Thoracic aorta (tissue), 2 donors: ENCODE data around the gene ANP32E. TPM values are rescaled to one million over a fixed set of nuclear protein-coding genes. Genes with fewer than 3 reads are reported as not detected.

Experiments used
- ATAC-seq: fragments of 150-250 bp; one replicate; pipeline ENCODE4 v1.8.0; 2017; ENCODE audit warnings: low read depth; ENCODE audit not compliant: insufficient number of reproducible peaks, low FRiP score
- DNase-seq: peaks from one replicate; pipeline ENCODE4 v3.0.0-alpha.2; 2020; ENCODE audit warnings: low spot score
- H3K27ac ChIP-seq, 2 donors: fragments of 200-600 bp; sonication (generic); 1 replicate in 1 of 2; 2 replicates in 1 of 2; pipeline ENCODE4 v1.5.1; 2016; ENCODE audit warnings: mild to moderate bottlenecking in 2 of 2, moderate library complexity in 2 of 2
- H3K27me3 ChIP-seq: fragments of 200-600 bp; sonication (generic); replicated peaks from 2 replicates; pipeline ENCODE4 v1.6.0; 2016; ENCODE audit warnings: mild to moderate bottlenecking; ENCODE audit not compliant: insufficient read depth
- H3K36me3 ChIP-seq: fragments of 200-600 bp; sonication (generic); one replicate; pipeline ENCODE4 v1.5.1; 2016
- H3K4me1 ChIP-seq, 2 donors: fragments of 200-600 bp; sonication (generic); 1 replicate in 1 of 2; 2 replicates in 1 of 2; pipeline versions ENCODE4 v1.5.1 to v1.6.0; 2016; ENCODE audit warnings: low read depth in 2 of 2, mild to moderate bottlenecking in 1 of 2; ENCODE audit not compliant: control insufficient read depth in 1 of 2
- H3K4me3 ChIP-seq: fragments of 200-600 bp; sonication (generic); 2 replicates; pipeline ENCODE4 v1.5.1; 2016; ENCODE audit warnings: mild to moderate bottlenecking
- H3K9me3 ChIP-seq: fragments of 200-600 bp; sonication (generic); 2 replicates; pipeline ENCODE4 v1.5.1; 2016
- total RNA-seq, 2 donors: library from RNA; depleted of rRNA; stranded (reverse); fragments of >200 nt; gene quantifications; one replicate each; pipeline versions ENCODE4 v1.1.0 to v1.2.3, GENCODE V29; 2016
- TF ChIP-seq, protein P1 (sequence below): fragments of 200-600 bp; sonication (generic); IDR thresholded peaks from one replicate; pipeline ENCODE4 v1.5.1; 2019; ENCODE audit warnings: antibody characterized with exemption

ANP32E gene
- total RNA-seq, 2 donors from 2014 or later, result 10.7 to 22.2 TPM

DNA sequence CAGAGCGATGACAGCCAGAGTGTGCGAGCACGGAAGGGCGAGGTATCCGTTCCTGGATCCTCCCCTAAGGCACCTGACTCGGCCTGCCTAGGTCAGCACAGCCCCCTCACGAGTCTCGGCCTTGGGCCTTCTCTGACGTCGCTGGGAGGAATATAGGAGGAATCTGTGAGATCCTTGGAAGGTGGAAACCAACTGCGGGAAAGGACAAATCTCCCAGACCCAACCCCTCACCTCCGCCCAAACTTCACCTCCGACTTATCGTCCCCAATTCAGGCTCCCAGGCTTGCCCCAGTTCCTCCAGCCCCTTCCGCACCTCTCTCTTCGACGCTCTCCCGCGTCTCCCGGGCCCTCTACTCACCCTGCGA is 32.4 kb upstream of the ANP32E start:
- DNase-seq (no peak), ATAC-seq (no peak)
- Histone ChIP-seq H3K36me3 (peaks cover 26% of the 10 kb centered on the region), H3K27ac (peak overlapping the region; percentile 85 to 91), H3K4me1 (peaks cover 16 to 36% of the 10 kb centered on the region in 2 donors), H3K4me3 (peak overlapping the region; percentile 89), H3K27me3 (no peaks in the 10 kb centered on the region), H3K9me3 (no peaks in the 10 kb centered on the region)
- TF ChIP-seq, protein P1, sequence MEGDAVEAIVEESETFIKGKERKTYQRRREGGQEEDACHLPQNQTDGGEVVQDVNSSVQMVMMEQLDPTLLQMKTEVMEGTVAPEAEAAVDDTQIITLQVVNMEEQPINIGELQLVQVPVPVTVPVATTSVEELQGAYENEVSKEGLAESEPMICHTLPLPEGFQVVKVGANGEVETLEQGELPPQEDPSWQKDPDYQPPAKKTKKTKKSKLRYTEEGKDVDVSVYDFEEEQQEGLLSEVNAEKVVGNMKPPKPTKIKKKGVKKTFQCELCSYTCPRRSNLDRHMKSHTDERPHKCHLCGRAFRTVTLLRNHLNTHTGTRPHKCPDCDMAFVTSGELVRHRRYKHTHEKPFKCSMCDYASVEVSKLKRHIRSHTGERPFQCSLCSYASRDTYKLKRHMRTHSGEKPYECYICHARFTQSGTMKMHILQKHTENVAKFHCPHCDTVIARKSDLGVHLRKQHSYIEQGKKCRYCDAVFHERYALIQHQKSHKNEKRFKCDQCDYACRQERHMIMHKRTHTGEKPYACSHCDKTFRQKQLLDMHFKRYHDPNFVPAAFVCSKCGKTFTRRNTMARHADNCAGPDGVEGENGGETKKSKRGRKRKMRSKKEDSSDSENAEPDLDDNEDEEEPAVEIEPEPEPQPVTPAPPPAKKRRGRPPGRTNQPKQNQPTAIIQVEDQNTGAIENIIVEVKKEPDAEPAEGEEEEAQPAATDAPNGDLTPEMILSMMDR, result no peak

DNA sequence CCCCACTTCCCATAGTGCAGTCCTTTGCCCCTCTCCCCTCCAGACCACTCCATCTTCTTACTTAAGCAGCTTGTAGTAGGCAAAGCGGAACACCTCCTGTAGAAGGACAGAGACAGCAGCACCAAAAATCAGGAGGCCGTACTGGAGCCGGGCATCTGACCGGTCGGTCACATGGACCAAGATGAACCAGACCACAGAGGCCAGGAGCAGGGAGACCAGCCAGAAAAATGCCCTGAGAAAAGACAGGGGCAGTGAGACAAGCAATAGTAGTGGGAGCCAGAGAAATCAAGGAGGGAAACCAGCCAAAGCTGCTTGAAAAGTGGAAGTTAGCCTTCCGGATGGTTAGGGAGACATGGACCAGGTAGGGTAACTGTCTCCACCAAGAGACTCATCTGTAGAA is 32.0 kb upstream of the ANP32E start:
- Histone ChIP-seq H3K36me3 (peaks cover 26% of the 10 kb centered on the region), H3K27me3 (no peaks in the 10 kb centered on the region), H3K4me1 (peaks cover 13 to 31% of the 10 kb centered on the region in 2 donors), H3K4me3 (peak overlapping the region; percentile 89), H3K27ac (peak overlapping the region; percentile 85 to 91), H3K9me3 (no peaks in the 10 kb centered on the region)
- DNase-seq (no peak), ATAC-seq (no peak)
- TF ChIP-seq, protein P1, result no peak

DNA sequence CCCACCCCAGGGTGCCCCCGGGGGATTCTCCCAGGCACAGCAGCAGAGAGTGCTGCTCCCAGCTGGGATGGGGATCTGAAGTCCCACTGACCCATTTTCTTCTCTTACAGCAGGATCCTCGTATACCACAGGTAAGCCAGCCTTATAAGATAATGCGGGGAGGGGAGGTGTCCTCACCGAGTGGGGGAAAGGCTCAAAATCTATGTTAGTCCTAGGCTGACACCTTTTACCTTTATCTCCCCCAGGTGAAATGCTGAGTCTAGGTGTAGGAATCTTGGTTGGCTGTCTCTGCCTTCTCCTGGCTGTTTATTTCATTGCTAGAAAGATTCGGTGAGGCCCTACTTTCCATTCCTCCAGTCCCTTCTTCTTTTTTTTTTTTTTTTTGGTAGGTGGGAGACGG is 27.6 kb upstream of the ANP32E start:
- no peak overlapping the region for H3K4me3 ChIP-seq
- no peak overlapping the region for H3K27ac ChIP-seq
- ATAC-seq (no peak), DNase-seq (no peak)
- TF ChIP-seq, protein P1, result no peak
- H3K36me3 ChIP-seq, result peaks cover 26% of the 10 kb centered on the region
- no peaks in the 10 kb centered on the region for H3K27me3 ChIP-seq
- H3K4me1 ChIP-seq, result peaks cover 7 to 14% of the 10 kb centered on the region in 2 donors
- H3K9me3 ChIP-seq, result no peaks in the 10 kb centered on the region

DNA sequence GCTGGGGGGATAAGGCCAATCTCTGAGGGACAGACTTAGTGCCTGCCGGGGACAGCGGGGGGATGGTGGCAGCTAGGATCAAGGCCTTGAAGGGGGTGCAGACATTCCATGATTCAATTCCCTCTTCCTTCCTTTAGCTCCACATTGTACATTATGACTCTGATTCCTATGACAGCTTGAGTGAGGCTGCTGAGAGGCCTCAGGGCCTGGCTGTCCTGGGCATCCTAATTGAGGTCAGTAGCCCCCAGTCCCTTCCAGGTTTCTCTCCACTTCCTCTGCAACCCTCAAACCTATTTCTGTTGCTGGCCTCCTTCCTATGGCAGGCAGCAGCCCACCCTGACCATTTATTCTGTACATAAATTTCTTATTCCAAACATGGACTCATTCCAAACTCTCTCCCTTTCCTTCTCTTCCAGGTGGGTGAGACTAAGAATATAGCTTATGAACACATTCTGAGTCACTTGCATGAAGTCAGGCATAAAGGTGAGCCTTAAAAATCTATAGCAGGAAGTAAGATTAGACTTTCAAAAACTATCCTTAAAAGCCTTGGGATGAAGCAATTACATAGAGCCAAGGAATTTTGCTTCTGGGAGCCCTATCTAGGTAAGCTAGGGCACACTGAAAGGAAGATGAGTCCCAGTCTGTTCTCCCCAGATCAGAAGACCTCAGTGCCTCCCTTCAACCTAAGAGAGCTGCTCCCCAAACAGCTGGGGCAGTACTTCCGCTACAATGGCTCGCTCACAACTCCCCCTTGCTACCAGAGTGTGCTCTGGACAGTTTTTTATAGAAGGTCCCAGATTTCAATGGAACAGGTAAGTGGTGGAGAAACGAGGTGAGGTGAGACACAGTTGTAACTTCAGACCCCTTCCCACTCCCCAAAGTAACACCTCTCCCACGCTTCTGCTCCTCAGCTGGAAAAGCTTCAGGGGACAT is 26.7 kb upstream of the ANP32E start:
- Histone ChIP-seq H3K4me1 (peaks cover 3 to 9% of the 10 kb centered on the region in 2 donors), H3K27ac (no peak overlapping the region), H3K4me3 (no peak overlapping the region), H3K27me3 (no peaks in the 10 kb centered on the region), H3K9me3 (no peaks in the 10 kb centered on the region), H3K36me3 (peaks cover 26% of the 10 kb centered on the region)
- TF ChIP-seq, protein P1, result no peak
- ATAC-seq, result no peak
- no peak for DNase-seq

DNA sequence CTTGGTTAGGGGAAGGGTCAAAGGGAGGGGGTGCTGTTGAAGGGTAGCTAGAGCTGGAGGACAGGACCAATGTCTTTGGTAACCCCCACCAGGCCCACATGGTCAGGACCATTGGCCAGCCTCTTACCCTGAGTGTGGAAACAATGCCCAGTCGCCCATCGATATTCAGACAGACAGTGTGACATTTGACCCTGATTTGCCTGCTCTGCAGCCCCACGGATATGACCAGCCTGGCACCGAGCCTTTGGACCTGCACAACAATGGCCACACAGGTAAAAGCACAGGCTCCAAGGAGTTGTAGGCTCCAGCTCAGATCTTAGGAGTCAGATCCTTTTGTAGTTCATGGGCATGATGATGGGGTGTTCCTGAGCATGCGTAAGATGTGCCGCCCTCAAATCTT is 25.5 kb upstream of the ANP32E start:
- Histone ChIP-seq H3K9me3 (no peaks in the 10 kb centered on the region), H3K27ac (no peak overlapping the region), H3K27me3 (no peaks in the 10 kb centered on the region), H3K36me3 (peaks cover 17% of the 10 kb centered on the region), H3K4me3 (no peak overlapping the region), H3K4me1 (peaks cover 5 to 6% of the 10 kb centered on the region in 2 donors)
- TF ChIP-seq, protein P1, result no peak
- ATAC-seq (no peak), DNase-seq (no peak)
